Activated CD4-positive, alpha-beta T cell treated with anti-CD3 and anti-CD28 coated beads, Interleukin-2, Interleukin-6, amounts not matched to agents 100 ng/mL and 50 ng/mL, durations not matched to agents 16 hours and 8 hours (primary cell): ENCODE results near the gene BSPH1.
"Not testable (repeated sequence)": the region's sequence is repeated elsewhere in the genome, so short reads cannot be mapped to it uniquely, and the experiment has no call there.

ENCODE experiments used
- DNase-seq: peaks from one replicate; pipeline ENCODE4 v3.0.0-alpha.2; 2020

The BSPH1 gene

GRCh38 chr19:47992070-47992469 lies at the start of gene BSPH1:
BSPH1 (minus strand) TSS chr19:47992170; CDS start chr19:47992081, 89 bp downstream.
- no peak for DNase-seq

GRCh38 chr19:48036765-48037164 lies 44.8 kb upstream of the BSPH1 start:
- DNase-seq = no peak

GRCh38 chr19:48033604-48034003 lies 41.6 kb upstream of the BSPH1 start:
- no peak for DNase-seq

GRCh38 chr19:48030073-48030472 lies 38.1 kb upstream of the BSPH1 start:
- DNase-seq = no peak

- no peak for DNase-seq
Observed at GRCh38 chr19:48029431-48029830, 37.5 kb upstream of the BSPH1 start.

- DNase-seq = no peak
Observed at GRCh38 chr19:48025480-48025879, 33.5 kb upstream of the BSPH1 start.

GRCh38 chr19:48023518-48023917 lies 31.5 kb upstream of the BSPH1 start:
- DNase-seq = no peak

- DNase-seq = no peak
Observed at GRCh38 chr19:48023011-48023410, 31.0 kb upstream of the BSPH1 start.

GRCh38 chr19:48020686-48021085 lies 28.7 kb upstream of the BSPH1 start:
- DNase-seq = no peak

GRCh38 chr19:48010932-48011758 lies 19.2 kb upstream of the BSPH1 start:
- no peak for DNase-seq

GRCh38 chr19:48006762-48007161 lies 14.8 kb upstream of the BSPH1 start:
- peak; percentile 8 for DNase-seq

GRCh38 chr19:48004236-48004635 lies 12.3 kb upstream of the BSPH1 start:
- DNase-seq = no peak

GRCh38 chr19:48000846-48001245 lies 8.9 kb upstream of the BSPH1 start:
- DNase-seq = no peak

- DNase-seq = no peak
Observed at GRCh38 chr19:47998800-47999199, 6.8 kb upstream of the BSPH1 start.

- DNase-seq = no peak
Observed at GRCh38 chr19:47996230-47996727, 4.3 kb upstream of the BSPH1 start.

GRCh38 chr19:47994209-47994802 lies 2.3 kb upstream of the BSPH1 start, which contains the start of gene ELSPBP1:
ELSPBP1 (plus strand) TSS chr19:47994632; CDS start chr19:48008668, 14,036 bp downstream.
- no peak for DNase-seq

- DNase-seq = no peak
Observed at GRCh38 chr19:47991191-47991808, 670 bp downstream of the BSPH1 start.

- DNase-seq = no peak
Observed at GRCh38 chr19:47973529-47973928, 18.4 kb downstream of the BSPH1 start.

GRCh38 chr19:47955936-47956335 lies 36.0 kb downstream of the BSPH1 start:
- peak; percentile 7 for DNase-seq

- DNase-seq = not testable (repeated sequence)
Observed at GRCh38 chr19:47952132-47952531, 39.8 kb downstream of the BSPH1 start.

- not testable (repeated sequence) for DNase-seq
Observed at GRCh38 chr19:47949852-47950521, 42.0 kb downstream of the BSPH1 start.

GRCh38 chr19:47928581-47928980 lies 63.4 kb downstream of the BSPH1 start:
- not testable (repeated sequence) for DNase-seq

GRCh38 chr19:47920107-47920506 lies 71.9 kb downstream of the BSPH1 start:
- not testable (repeated sequence) for DNase-seq
